ENCODE results near the gene ABAT.

Gene ABAT

DNA sequence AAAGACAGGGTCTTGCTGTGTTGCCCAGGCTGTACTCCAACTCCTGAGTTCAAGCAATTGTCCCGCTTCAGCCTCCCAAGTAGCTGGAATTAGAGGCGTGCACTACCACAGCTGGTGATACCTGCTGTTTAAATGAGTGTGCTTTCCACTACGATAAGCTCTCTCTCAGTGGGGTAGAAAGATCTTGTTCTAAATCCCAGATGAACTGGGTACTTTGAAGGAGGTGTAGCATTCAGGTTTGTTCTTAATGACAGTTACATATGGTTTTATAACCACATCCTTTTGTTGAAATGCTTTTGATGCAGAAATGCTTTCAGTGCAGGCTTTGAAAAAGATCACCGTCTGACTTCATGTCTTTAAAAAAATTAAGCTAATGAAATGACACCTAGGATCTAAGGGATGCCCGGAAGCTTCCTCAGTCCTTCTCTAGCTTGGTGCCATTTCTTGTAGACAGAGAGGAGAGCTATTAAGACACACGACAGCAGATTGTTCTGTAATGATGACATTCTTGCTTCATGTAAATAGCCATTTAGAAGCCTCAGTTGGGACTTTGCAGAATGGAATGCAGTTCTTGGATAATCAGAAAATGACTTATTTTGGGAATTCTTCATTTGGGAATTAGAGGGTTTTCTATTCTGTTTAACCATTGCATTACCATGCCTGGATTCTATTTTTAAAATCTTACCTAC lies 142.7 kb downstream of the ABAT start:
- peak; percentile 52 for DNase-seq (ENCODE audit: low read depth)
- TF ChIP-seq, protein P1, sequence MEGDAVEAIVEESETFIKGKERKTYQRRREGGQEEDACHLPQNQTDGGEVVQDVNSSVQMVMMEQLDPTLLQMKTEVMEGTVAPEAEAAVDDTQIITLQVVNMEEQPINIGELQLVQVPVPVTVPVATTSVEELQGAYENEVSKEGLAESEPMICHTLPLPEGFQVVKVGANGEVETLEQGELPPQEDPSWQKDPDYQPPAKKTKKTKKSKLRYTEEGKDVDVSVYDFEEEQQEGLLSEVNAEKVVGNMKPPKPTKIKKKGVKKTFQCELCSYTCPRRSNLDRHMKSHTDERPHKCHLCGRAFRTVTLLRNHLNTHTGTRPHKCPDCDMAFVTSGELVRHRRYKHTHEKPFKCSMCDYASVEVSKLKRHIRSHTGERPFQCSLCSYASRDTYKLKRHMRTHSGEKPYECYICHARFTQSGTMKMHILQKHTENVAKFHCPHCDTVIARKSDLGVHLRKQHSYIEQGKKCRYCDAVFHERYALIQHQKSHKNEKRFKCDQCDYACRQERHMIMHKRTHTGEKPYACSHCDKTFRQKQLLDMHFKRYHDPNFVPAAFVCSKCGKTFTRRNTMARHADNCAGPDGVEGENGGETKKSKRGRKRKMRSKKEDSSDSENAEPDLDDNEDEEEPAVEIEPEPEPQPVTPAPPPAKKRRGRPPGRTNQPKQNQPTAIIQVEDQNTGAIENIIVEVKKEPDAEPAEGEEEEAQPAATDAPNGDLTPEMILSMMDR (conservative IDR thresholded peaks at IDR 0.05; ENCODE audit: low read length): no peak
- no peak overlapping the region for H3K4me3 ChIP-seq (ENCODE audit: low read length)

DNA sequence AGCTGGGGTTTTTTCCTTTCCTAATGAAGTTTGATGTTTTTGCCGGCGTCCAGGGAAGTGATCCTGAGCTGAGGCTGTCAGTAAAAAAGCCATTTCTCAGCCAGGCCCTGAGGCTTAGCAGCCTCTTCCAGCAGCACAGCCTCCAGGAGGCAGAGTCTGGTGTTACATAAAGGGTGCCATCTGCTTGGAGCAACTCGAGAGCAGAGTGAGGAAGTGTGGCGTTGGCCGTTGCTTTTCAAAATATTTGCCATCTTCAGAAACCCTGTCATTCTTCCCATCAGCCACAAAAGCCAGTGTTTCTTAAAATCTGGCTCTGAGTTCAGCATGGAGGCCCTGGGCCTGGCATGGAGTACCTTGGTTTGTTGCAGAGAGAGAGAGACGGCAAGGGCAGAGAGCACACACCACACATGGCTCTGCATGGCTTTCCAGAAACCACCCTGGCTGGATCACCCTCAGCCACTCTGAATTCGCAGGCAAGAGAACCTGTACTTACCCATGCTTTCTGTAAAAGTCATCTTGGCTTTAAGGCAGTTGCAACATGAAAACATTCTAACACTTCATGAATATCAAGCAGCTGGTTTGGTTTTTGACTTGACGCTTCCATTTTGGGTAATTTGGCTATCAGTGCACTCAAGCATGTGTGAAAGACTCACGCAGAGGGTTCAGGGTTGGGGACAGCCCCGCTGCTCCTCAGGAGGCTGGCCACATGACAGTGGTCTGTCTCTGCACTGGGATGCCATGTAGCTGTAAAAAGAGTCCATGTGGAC lies 144.3 kb downstream of the ABAT start:
- TF ChIP-seq, protein P1 (conservative IDR thresholded peaks at IDR 0.05; ENCODE audit: low read length): no peak
- no peak for DNase-seq (ENCODE audit: low read depth)
- no peak overlapping the region for H3K4me3 ChIP-seq (ENCODE audit: low read length)

DNA sequence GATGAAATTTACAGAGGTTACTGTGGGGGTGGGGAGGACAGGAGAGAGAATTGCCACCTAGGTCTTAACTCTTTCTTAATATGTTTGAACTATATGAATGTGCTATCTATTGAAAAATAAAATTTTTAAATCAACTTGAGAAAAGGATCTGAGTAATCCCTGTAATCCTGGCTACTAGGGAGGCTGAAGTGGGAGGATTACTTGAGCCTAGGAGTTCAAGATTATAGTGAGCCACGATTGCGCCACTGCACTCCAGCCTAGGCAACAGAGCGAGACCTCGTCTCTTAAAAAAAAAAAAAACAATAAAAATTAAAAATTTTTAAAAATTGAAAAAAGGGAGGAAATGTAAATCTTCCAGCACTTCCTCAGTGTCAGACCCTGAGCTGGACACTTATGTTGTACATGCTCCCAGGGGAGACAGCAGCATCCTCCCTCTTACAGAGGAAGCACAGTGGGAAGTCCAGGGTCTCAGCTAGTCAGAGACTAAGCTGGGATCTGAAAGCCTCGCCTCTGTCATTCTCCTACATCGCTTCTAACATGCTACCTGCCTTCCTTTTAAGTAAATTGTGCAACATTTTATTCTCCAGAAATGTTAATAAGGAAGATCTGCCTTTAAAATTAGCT lies 145.1 kb downstream of the ABAT start:
- no peak overlapping the region for H3K4me3 ChIP-seq (ENCODE audit: low read length)
- TF ChIP-seq, protein P1 (conservative IDR thresholded peaks at IDR 0.05; ENCODE audit: low read length): no peak
- DNase-seq (ENCODE audit: low read depth): no peak

DNA sequence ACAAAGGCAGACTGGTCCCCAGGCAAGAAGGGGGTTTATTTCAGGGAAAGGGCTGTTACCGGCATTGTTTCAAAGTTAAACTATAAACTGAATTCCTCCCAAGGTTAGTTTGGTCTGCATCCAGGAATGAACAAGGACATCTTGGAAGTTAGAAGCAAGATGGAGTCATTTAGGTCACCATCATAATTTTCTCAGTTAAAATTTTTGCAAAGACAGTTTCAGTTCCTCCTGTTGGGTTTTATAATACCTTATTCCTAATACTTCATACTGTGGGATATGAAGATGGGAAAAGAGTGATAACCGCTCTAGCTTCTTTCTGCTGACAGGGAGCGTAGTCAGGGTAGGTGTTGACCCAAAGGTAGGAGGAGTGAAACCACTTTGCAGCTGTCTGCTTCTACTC lies 148.0 kb downstream of the ABAT start:
- DNase-seq (ENCODE audit: low read depth): no peak
- no peak overlapping the region for H3K4me3 ChIP-seq (ENCODE audit: low read length)
- TF ChIP-seq, protein P1 (conservative IDR thresholded peaks at IDR 0.05; ENCODE audit: low read length): no peak

DNA sequence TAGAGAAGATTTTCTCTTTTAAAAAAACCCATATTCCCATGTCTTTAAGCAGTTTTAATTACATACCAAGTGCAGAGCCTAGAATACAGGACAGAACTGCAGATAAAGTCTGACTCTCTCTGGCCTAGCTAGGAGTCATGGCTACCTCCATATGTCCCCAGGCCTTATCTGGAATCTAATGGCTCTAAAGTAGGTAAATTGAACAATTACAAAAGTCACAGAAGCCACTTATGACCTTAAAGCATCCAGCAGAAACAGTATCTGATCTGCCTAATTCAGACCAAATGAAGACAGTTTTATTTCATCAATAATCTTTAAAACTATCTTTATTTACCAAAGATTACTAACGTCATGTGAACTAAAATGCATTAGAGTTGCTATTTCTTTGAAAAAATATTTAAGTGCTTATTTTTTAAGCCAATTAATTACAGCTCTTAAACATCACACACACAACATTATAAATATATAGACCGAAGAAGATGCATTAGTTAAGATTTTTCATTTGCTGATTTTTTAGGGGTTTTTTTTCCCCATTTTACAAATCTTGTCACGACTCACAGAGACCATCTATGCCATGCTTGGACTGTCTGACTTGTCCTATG lies 152.0 kb downstream of the ABAT start:
- no peak overlapping the region for H3K4me3 ChIP-seq (ENCODE audit: low read length)
- no peak for DNase-seq (ENCODE audit: low read depth)
- TF ChIP-seq, protein P1 (conservative IDR thresholded peaks at IDR 0.05; ENCODE audit: low read length): no peak

DNA sequence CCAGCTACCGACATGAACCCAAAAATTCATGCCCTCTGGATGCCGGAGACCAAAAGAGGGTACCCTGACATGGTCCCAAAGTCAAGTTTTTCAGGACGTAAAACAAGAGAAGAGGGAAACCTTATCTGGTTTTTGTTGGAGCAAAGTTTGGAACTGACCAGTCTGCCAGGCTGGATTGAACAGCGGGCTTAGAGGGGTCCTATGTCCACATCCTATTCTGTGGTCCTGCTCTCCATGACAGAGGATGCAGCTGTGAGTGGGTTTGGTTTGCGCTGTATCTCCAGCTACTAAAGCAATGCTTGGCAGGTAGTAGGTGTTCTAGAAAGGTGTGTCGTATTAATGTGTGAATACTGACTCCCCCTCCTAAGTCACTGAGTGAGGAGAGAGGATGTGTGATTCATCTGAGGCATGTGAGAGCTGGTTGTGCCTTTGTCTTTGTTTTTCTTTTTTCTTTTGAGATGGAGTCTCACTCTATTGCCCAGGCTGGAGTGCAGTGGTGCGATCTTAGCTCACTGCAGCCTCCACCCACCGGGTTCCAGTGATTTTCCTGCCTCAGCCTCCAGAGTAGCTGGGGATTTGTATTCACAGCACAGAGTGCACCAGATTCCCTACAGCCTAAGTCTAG lies 154.2 kb downstream of the ABAT start:
- H3K4me3 ChIP-seq (ENCODE audit: low read length): no peak overlapping the region
- TF ChIP-seq, protein P1 (conservative IDR thresholded peaks at IDR 0.05; ENCODE audit: low read length): no peak
- DNase-seq (ENCODE audit: low read depth): no peak

Data from AG10803 (cell line).